GM12878 (cell line): ENCODE measurements around the gene PRCP.

Source experiments
- ASH2L ChIP-seq: fragments of 300-600, 200-600 bp; sonication (generic); IDR thresholded peaks from 2 replicates; pipeline ENCODE4 v1.6.1; 2017; ENCODE audit warnings: low read depth, mild to moderate bottlenecking, borderline replicate concordance
- IKZF1 ChIP-seq: fragments of 450-650 bp; conservative IDR thresholded peaks from 2 replicates; pipeline ENCODE4 v1.6.1; 2017; ENCODE audit warnings: antibody characterized with exemption, mild to moderate bottlenecking
- POLR2A ChIP-seq: IDR thresholded peaks from 2 replicates; pipeline ENCODE4 v1.6.1; 2011; ENCODE audit warnings: low read depth, mild to moderate bottlenecking, low read length
- RUNX3 ChIP-seq: IDR thresholded peaks from 2 replicates; pipeline ENCODE4 v1.6.1; 2012; ENCODE audit warnings: low read length, inconsistent platforms
- SP1 ChIP-seq: IDR thresholded peaks from one replicate; pipeline ENCODE4 v1.6.1; 2011; ENCODE audit warnings: low read depth, low read length
- SRF ChIP-seq, 2 experiments: IDR thresholded peaks; 2 replicates each; pipeline ENCODE4 v1.6.1; 2011; ENCODE audit warnings: low read depth in 2 of 2, low read length in 2 of 2, mild to moderate bottlenecking in 1 of 2, moderate library complexity in 1 of 2
- TF ChIP-seq, protein P1 (sequence below), 3 experiments: IDR thresholded peaks in 2 of 3; conservative IDR thresholded peaks in 1 of 3; 2 replicates each; pipeline ENCODE4 v1.5.1; 2011; ENCODE audit warnings: low read depth in 3 of 3, low read length in 3 of 3, mild to moderate bottlenecking in 3 of 3, control low read depth in 2 of 3, moderate library complexity in 2 of 3, inconsistent platforms in 1 of 3, mixed read lengths in 1 of 3; ENCODE audit not compliant: control insufficient read depth in 2 of 3, insufficient read depth in 1 of 3; ENCODE audit errors: extremely low read depth in 1 of 3
- TF ChIP-seq, protein P2 (sequence below): IDR thresholded peaks from 2 replicates; pipeline ENCODE4 v1.6.1; 2012; ENCODE audit warnings: low read depth, low read length, improper control_type of control experiment

DNA sequence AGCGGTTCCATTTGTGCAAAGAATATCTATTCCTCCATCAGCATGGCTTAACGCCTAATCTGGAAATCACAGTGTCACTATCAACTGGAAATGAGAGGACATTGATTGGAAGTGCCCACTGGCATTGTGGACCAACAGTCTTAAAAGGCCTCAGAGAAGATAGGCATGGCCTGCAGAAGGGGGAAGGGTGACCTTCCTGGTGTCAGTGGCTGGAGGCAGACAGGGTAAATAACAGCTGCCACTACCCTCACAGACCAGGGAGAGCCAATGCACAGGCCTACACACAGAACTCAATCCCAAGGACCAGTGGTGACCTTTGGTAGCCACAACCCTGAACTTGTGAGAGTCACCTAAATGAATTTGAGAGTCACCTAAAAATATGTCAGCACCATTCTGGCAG lies 37.3 kb upstream of the PRCP start:
- TF ChIP-seq IKZF1: no peak
- TF ChIP-seq, protein P1, sequence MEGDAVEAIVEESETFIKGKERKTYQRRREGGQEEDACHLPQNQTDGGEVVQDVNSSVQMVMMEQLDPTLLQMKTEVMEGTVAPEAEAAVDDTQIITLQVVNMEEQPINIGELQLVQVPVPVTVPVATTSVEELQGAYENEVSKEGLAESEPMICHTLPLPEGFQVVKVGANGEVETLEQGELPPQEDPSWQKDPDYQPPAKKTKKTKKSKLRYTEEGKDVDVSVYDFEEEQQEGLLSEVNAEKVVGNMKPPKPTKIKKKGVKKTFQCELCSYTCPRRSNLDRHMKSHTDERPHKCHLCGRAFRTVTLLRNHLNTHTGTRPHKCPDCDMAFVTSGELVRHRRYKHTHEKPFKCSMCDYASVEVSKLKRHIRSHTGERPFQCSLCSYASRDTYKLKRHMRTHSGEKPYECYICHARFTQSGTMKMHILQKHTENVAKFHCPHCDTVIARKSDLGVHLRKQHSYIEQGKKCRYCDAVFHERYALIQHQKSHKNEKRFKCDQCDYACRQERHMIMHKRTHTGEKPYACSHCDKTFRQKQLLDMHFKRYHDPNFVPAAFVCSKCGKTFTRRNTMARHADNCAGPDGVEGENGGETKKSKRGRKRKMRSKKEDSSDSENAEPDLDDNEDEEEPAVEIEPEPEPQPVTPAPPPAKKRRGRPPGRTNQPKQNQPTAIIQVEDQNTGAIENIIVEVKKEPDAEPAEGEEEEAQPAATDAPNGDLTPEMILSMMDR (IDR thresholded peaks at IDR 0.05 in 2 of 3, conservative IDR thresholded peaks at IDR 0.05 in 1 of 3; ENCODE audit: control insufficient read depth in 2 of 3, extremely low read depth in 1 of 3, insufficient read depth in 1 of 3, low read depth in 3 of 3, low read length in 3 of 3): no peak
- TF ChIP-seq, protein P2, sequence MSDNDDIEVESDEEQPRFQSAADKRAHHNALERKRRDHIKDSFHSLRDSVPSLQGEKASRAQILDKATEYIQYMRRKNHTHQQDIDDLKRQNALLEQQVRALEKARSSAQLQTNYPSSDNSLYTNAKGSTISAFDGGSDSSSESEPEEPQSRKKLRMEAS: no peak
- TF ChIP-seq SRF (IDR thresholded peaks at IDR 0.05; ENCODE audit: low read depth in 2 of 2, low read length in 2 of 2): no peak
- TF ChIP-seq RUNX3: no peak
- TF ChIP-seq SP1: no peak
- no peak for TF ChIP-seq ASH2L
- TF ChIP-seq POLR2A: no peak
